ENCODE measurements around the gene UBE2B.

- TF ChIP-seq CTCF (IDR thresholded peaks at IDR 0.05) (no peak), POLR2A (IDR thresholded peaks at IDR 0.05) (no peak)
These were observed 35.0 kb downstream of the UBE2B start for GRCh38 chr5:134406390-134406789.

Measured in Peyer's patch (tissue), 4 donors.